ENCODE data around the gene G6PC2.

G6PC2 gene

GRCh38 chr2:168949324-168949723, 48.2 kb downstream of the G6PC2 start:
- no peak for DNase-seq

- DNase-seq, result no peak
These were observed 50.8 kb downstream of the G6PC2 start for GRCh38 chr2:168951871-168952270.

- no peak for DNase-seq
These were observed 51.3 kb downstream of the G6PC2 start for GRCh38 chr2:168952424-168952823.

- no peak for DNase-seq
These were observed 53.2 kb downstream of the G6PC2 start for GRCh38 chr2:168954256-168954655.

GRCh38 chr2:168955321-168955720, 54.2 kb downstream of the G6PC2 start:
- DNase-seq, result no peak

GRCh38 chr2:168956392-168956791, 55.3 kb downstream of the G6PC2 start:
- DNase-seq, result no peak
